HEK293T (cell line): ENCODE results near the gene GALE.

Source experiments
- ARNT ChIP-seq: fragments of 450-650 bp; IDR thresholded peaks from 2 replicates; pipeline ENCODE4 v1.6.1; 2017; ENCODE audit warnings: mild to moderate bottlenecking
- BHLHE40 ChIP-seq: fragments of 450-650 bp; IDR thresholded peaks from 2 replicates; pipeline ENCODE4 v1.6.1; 2016; ENCODE audit warnings: mild to moderate bottlenecking, moderate library complexity, borderline replicate concordance
- CTBP1 ChIP-seq: fragments of 450-650 bp; IDR thresholded peaks from 2 replicates; pipeline ENCODE4 v1.6.1; 2016; ENCODE audit warnings: borderline replicate concordance
- ELF4 ChIP-seq: fragments of 450-650 bp; IDR thresholded peaks from 2 replicates; pipeline ENCODE4 v1.6.1; 2017; ENCODE audit warnings: antibody characterized with exemption
- FOXK2 ChIP-seq: fragments of 450-650 bp; IDR thresholded peaks from 2 replicates; pipeline ENCODE4 v1.6.1; 2016; ENCODE audit warnings: mild to moderate bottlenecking
- FOXM1 ChIP-seq: fragments of 450-650 bp; IDR thresholded peaks from 2 replicates; pipeline ENCODE4 v1.6.1; 2017; ENCODE audit warnings: mild to moderate bottlenecking, borderline replicate concordance
- L3MBTL2 ChIP-seq: fragments of 450-650 bp; conservative IDR thresholded peaks from 2 replicates; pipeline ENCODE4 v1.6.1; 2016; ENCODE audit warnings: mild to moderate bottlenecking
- LEF1 ChIP-seq: fragments of 450-650 bp; IDR thresholded peaks from 2 replicates; pipeline ENCODE4 v1.6.1; 2017; ENCODE audit warnings: mild to moderate bottlenecking, borderline replicate concordance
- PKNOX1 ChIP-seq: fragments of 450-650 bp; IDR thresholded peaks from 2 replicates; pipeline ENCODE4 v1.6.1; 2016
- SP1 ChIP-seq: fragments of 450-650 bp; IDR thresholded peaks from 2 replicates; pipeline ENCODE4 v1.6.1; 2017
- TARDBP ChIP-seq: fragments of 450-650 bp; IDR thresholded peaks from 2 replicates; pipeline ENCODE4 v1.6.1; 2016
- ZNF384 ChIP-seq: fragments of 450-650 bp; IDR thresholded peaks from 2 replicates; pipeline ENCODE4 v1.6.1; 2016

GRCh38 chr1:23772854-23773242, 27.7 kb downstream of the GALE start:
- TF ChIP-seq ELF4 (no peak), ZNF384 (no peak), FOXK2 (no peak), FOXM1 (no peak), SP1 (no peak), BHLHE40 (no peak), ARNT (no peak), PKNOX1 (no peak), TARDBP (no peak), CTBP1 (no peak), L3MBTL2 (no peak), LEF1 (no peak)
